Mesothelial cell of epicardium (in vitro differentiated cells): ENCODE results near the gene REP15. TPM values are rescaled to one million over a fixed set of nuclear protein-coding genes. Genes with fewer than 3 reads are reported as not detected.

ENCODE experiments used
- total RNA-seq: library from RNA; stranded (reverse); gene quantifications from 3 replicates; pipeline ENCODE4 v1.2.1, GENCODE V29; 2021

Gene REP15
- total RNA-seq, 1 donor from 2014 or later: 2.4 TPM

Other genes starting within 250 kb of the REP15 start
- gene SMCO2, start 249.7 kb upstream of the REP15 start, total RNA-seq: not detected in 3 replicates
- gene PPFIBP1, start 172.2 kb upstream of the REP15 start, total RNA-seq: 101 to 105 TPM (median 102 TPM) in 3 replicates
- 31.8 to 34.7 TPM (median 34.0 TPM) in 3 replicates for gene MRPS35, start 14.4 kb downstream of the REP15 start, total RNA-seq
- gene KLHL42, start 83.8 kb downstream of the REP15 start, total RNA-seq: 38.6 to 39.8 TPM (median 38.7 TPM) in 3 replicates
- gene MANSC4, start 83.8 kb downstream of the REP15 start, total RNA-seq: 0.29 to 0.78 TPM (median 0.72 TPM) in 3 replicates